Heart left ventricle (tissue), 13 donors: ENCODE results near the gene SRPX2.

Source experiments
- CTCF ChIP-seq, 12 donors: fragments of 200-600 bp; sonication (generic) in 4 of 12; IDR thresholded peaks; one replicate each; pipeline versions ENCODE4 v1.5.0 to v1.8.0; 2018 to 2022; ENCODE audit warnings: antibody characterized with exemption in 12 of 12, mild to moderate bottlenecking in 5 of 12
- POLR2A ChIP-seq, 2 donors: fragments of 450-650 bp; IDR thresholded peaks; one replicate each; pipeline ENCODE4 v1.6.1; 2017; ENCODE audit warnings: antibody characterized with exemption in 2 of 2, mild to moderate bottlenecking in 2 of 2, moderate library complexity in 2 of 2
- donor health status: ischemic (EF 13 %, LVEDD 7.1; RV severe dilation, severe dysfunction).
- donor health status: DM: no; HTN: yes; CAD: no.
- donor health status: DM: no; HTN: no; CAD: no.
- donor health status: ischemic (EF 25% LVEDD 6.9; RV normal size, moderate dysfunction).
- donor health status: ischemic (EF 25% LVEDD 5.7; RV mildly dilated, moderate dysfunction).
- donor health status: ischemic (EF 35%, LVEDD 5.7; RV mildly dilated, moderate dysfunction).
- donor health status: nonischemic (EF 11% LVEDD 7.7; RV severe dilation, severe dysfunction).
- donor health status: DM: yes; HTN: yes; CAD: no.
- donor health status: PGD.
- donor health status: ischemic (EF 29% LVEDD 5.4; RV normal size, mild dysfunction).
- donor health status: nonischemic (EF 23%, LVEDD 6.1; RV moderate dilation, normal function).

GRCh38 chrX:100719139-100719538, 75.1 kb downstream of the SRPX2 start:
- TF ChIP-seq CTCF (IDR thresholded peaks at IDR 0.05) (no peak), POLR2A (IDR thresholded peaks at IDR 0.05) (no peak)
